Osteocyte (in vitro differentiated cells): ENCODE results near the gene CYREN. TPM values are rescaled to one million over a fixed set of nuclear protein-coding genes. Genes with fewer than 3 reads are reported as not detected.
A peak's percentile ranks its signal among the peaks of the same experiment; 100 is the strongest.
"Not testable (repeated sequence)": the region's sequence is repeated elsewhere in the genome, so short reads cannot be mapped to it uniquely, and the experiment has no call there.

Source experiments
- DNase-seq: peaks from one replicate; pipeline ENCODE4 v3.0.0; 2021; ENCODE audit warnings: mixed read lengths; ENCODE audit not compliant: unreplicated experiment; ENCODE audit errors: extremely low spot score
- H3K27ac Mint-ChIP-seq: one replicate; pipeline ENCODE4 v1.8.0; 2021; ENCODE audit warnings: mild to moderate bottlenecking, mixed read lengths; ENCODE audit not compliant: unreplicated experiment
- H3K27me3 Mint-ChIP-seq: one replicate; pipeline ENCODE4 v1.8.0; 2021; ENCODE audit warnings: mixed read lengths; ENCODE audit not compliant: unreplicated experiment
- H3K36me3 Mint-ChIP-seq: one replicate; pipeline ENCODE4 v1.8.0; 2021; ENCODE audit warnings: mixed read lengths; ENCODE audit not compliant: unreplicated experiment
- H3K4me1 Mint-ChIP-seq: one replicate; pipeline ENCODE4 v1.8.0; 2021; ENCODE audit warnings: mixed read lengths; ENCODE audit not compliant: unreplicated experiment
- H3K4me3 Mint-ChIP-seq: one replicate; pipeline ENCODE4 v1.8.0; 2021; ENCODE audit warnings: mild to moderate bottlenecking, moderate library complexity, mixed read lengths; ENCODE audit not compliant: unreplicated experiment
- H3K9me3 Mint-ChIP-seq: one replicate; pipeline ENCODE4 v1.8.0; 2021; ENCODE audit warnings: mixed read lengths; ENCODE audit not compliant: unreplicated experiment
- CTCF ChIP-seq: fragments of 200-600 bp; sonication (generic); IDR thresholded peaks from 2 replicates; pipeline ENCODE4 v1.5.0; 2021; ENCODE audit warnings: antibody characterized with exemption, mild to moderate bottlenecking, moderate library complexity
- total RNA-seq: library from RNA; stranded (reverse); gene quantifications from 2 replicates; pipeline ENCODE4 v1.2.1, GENCODE V29; 2021

CYREN gene
- total RNA-seq, 1 donor from 2014 or later: 38.6 TPM

- Mint-ChIP-seq H3K36me3 (no peaks in the 10 kb centered on the region), H3K27ac (no peak overlapping the region), H3K4me3 (no peak overlapping the region), H3K27me3 (no peaks in the 10 kb centered on the region), H3K9me3 (no peaks in the 10 kb centered on the region), H3K4me1 (peaks cover 6% of the 10 kb centered on the region)
- no peak for DNase-seq
- TF ChIP-seq CTCF: no peak
Observed at GRCh38 chr7:135213831-135214230, 43.3 kb upstream of the CYREN start.

- not testable (repeated sequence) for DNase-seq, H3K36me3 Mint-ChIP-seq, H3K4me1 Mint-ChIP-seq, H3K9me3 Mint-ChIP-seq, H3K27me3 Mint-ChIP-seq
- H3K4me3 Mint-ChIP-seq: peak overlapping the region; percentile 83
- H3K27ac Mint-ChIP-seq: peak overlapping the region; percentile 80
Observed at GRCh38 chr7:135211946-135212685, 41.6 kb upstream of the CYREN start.

- peaks cover 7% of the 10 kb centered on the region for H3K4me1 Mint-ChIP-seq
- peak within 1 kb of the TSS; percentile 94 for H3K27ac Mint-ChIP-seq
- no peak for TF ChIP-seq CTCF
- H3K27me3 Mint-ChIP-seq: no peaks in the 10 kb centered on the region
- peak; percentile 98 for DNase-seq
- peak within 1 kb of the TSS; percentile 95 for H3K4me3 Mint-ChIP-seq
- peaks cover under 1% of the 10 kb centered on the region for H3K36me3 Mint-ChIP-seq
- H3K9me3 Mint-ChIP-seq: no peaks in the 10 kb centered on the region
Observed at GRCh38 chr7:135211179-135211945, 40.9 kb upstream of the CYREN start, which contains the start of gene WDR91. Gene WDR91, minus strand, starts transcription at chr7:135211526. Its CDS starts 24 bp downstream, at chr7:135211502.

GRCh38 chr7:135210888-135211178 is 40.3 kb upstream of the CYREN start:
- no peaks in the 10 kb centered on the region for H3K9me3 Mint-ChIP-seq
- H3K27ac Mint-ChIP-seq: peak overlapping the region; percentile 94
- H3K27me3 Mint-ChIP-seq: no peaks in the 10 kb centered on the region
- H3K4me3 Mint-ChIP-seq: peak overlapping the region; percentile 95
- H3K4me1 Mint-ChIP-seq: peaks cover 7% of the 10 kb centered on the region
- H3K36me3 Mint-ChIP-seq: peaks cover 3% of the 10 kb centered on the region
- no peak for DNase-seq
- TF ChIP-seq CTCF: no peak

GRCh38 chr7:135209225-135209834 is 38.8 kb upstream of the CYREN start:
- DNase-seq: no peak
- no peak overlapping the region for H3K4me3 Mint-ChIP-seq
- no peak overlapping the region for H3K27ac Mint-ChIP-seq
- H3K36me3 Mint-ChIP-seq: peaks cover 11% of the 10 kb centered on the region
- no peaks in the 10 kb centered on the region for H3K27me3 Mint-ChIP-seq
- peaks cover 7% of the 10 kb centered on the region for H3K4me1 Mint-ChIP-seq
- no peak for TF ChIP-seq CTCF
- H3K9me3 Mint-ChIP-seq: no peaks in the 10 kb centered on the region
